ENCODE data around the gene ITPKA. TPM values are rescaled to one million over a fixed set of nuclear protein-coding genes. Genes with fewer than 3 reads are reported as not detected.
"Not testable (repeated sequence)": the region's sequence is repeated elsewhere in the genome, so short reads cannot be mapped to it uniquely, and the experiment has no call there.

Gene ITPKA
- 6.7 and 30.3 TPM in 2 replicates for total RNA-seq (2014; rRNA removed; shearing (Covaris generic); ENCODE audit: low replicate concordance)

- DNase-seq (ENCODE audit: low read depth) = peak; percentile 82
- in situ Hi-C loops (cut with HindIII; ENCODE audit: low pct_unique_long_range_greater_than_20kb, low sequenced_read_pairs) = no loop called here
These were observed at the start of gene ITPKA for GRCh38 chr15:41493205-41493901. TSS of gene ITPKA (plus strand) at chr15:41493874. CDS start at chr15:41493928, 54 bp downstream.

GRCh38 chr15:41445399-41445798, 48.3 kb upstream of the ITPKA start:
- in situ Hi-C loops (cut with HindIII; ENCODE audit: low pct_unique_long_range_greater_than_20kb, low sequenced_read_pairs) = no loop called here

GRCh38 chr15:41462084-41462795, 31.4 kb upstream of the ITPKA start:
- no peak for DNase-seq (ENCODE audit: low read depth)
- in situ Hi-C loops (cut with HindIII; ENCODE audit: low pct_unique_long_range_greater_than_20kb, low sequenced_read_pairs) = no loop called here

More at GRCh38 chr15:41445399-41445798, 48.3 kb upstream of the ITPKA start:
- DNase-seq (ENCODE audit: low read depth) = no peak

GRCh38 chr15:41464889-41465580, 28.6 kb upstream of the ITPKA start:
- DNase-seq (ENCODE audit: low read depth) = no peak
- in situ Hi-C loops (cut with HindIII; ENCODE audit: low pct_unique_long_range_greater_than_20kb, low sequenced_read_pairs) = no loop called here

- in situ Hi-C loops (cut with HindIII; ENCODE audit: low pct_unique_long_range_greater_than_20kb, low sequenced_read_pairs) = no loop called here
These were observed 27.8 kb upstream of the ITPKA start for GRCh38 chr15:41465822-41466421.

GRCh38 chr15:41466711-41467110, 27.0 kb upstream of the ITPKA start:
- in situ Hi-C loops (cut with HindIII; ENCODE audit: low pct_unique_long_range_greater_than_20kb, low sequenced_read_pairs) = no loop called here

More at GRCh38 chr15:41465822-41466421, 27.8 kb upstream of the ITPKA start:
- DNase-seq (ENCODE audit: low read depth) = peak; percentile 41

GRCh38 chr15:41469644-41470043, 24.0 kb upstream of the ITPKA start:
- in situ Hi-C loops (cut with HindIII; ENCODE audit: low pct_unique_long_range_greater_than_20kb, low sequenced_read_pairs); DNase-seq (ENCODE audit: low read depth): not testable (repeated sequence)

More at GRCh38 chr15:41466711-41467110, 27.0 kb upstream of the ITPKA start:
- no peak for DNase-seq (ENCODE audit: low read depth)

GRCh38 chr15:41473418-41473817, 20.3 kb upstream of the ITPKA start:
- DNase-seq (ENCODE audit: low read depth) = no peak
- in situ Hi-C loops (cut with HindIII; ENCODE audit: low pct_unique_long_range_greater_than_20kb, low sequenced_read_pairs) = no loop called here

GRCh38 chr15:41474436-41474835, 19.2 kb upstream of the ITPKA start:
- in situ Hi-C loops (cut with HindIII; ENCODE audit: low pct_unique_long_range_greater_than_20kb, low sequenced_read_pairs) = no loop called here
- DNase-seq (ENCODE audit: low read depth) = no peak

- in situ Hi-C loops (cut with HindIII; ENCODE audit: low pct_unique_long_range_greater_than_20kb, low sequenced_read_pairs) = no loop called here
- no peak for DNase-seq (ENCODE audit: low read depth)
These were observed 18.7 kb upstream of the ITPKA start for GRCh38 chr15:41474941-41475340.

GRCh38 chr15:41476416-41477048, 17.1 kb upstream of the ITPKA start:
- in situ Hi-C loops (cut with HindIII; ENCODE audit: low pct_unique_long_range_greater_than_20kb, low sequenced_read_pairs) = no loop called here
- no peak for DNase-seq (ENCODE audit: low read depth)

- DNase-seq (ENCODE audit: low read depth) = no peak
- in situ Hi-C loops (cut with HindIII; ENCODE audit: low pct_unique_long_range_greater_than_20kb, low sequenced_read_pairs) = no loop called here
These were observed 13.1 kb upstream of the ITPKA start for GRCh38 chr15:41480396-41481140.

- in situ Hi-C loops (cut with HindIII; ENCODE audit: low pct_unique_long_range_greater_than_20kb, low sequenced_read_pairs) = no loop called here
- DNase-seq (ENCODE audit: low read depth) = no peak
These were observed 11.4 kb upstream of the ITPKA start for GRCh38 chr15:41482110-41482877.

GRCh38 chr15:41483115-41483514, 10.6 kb upstream of the ITPKA start:
- in situ Hi-C loops (cut with HindIII; ENCODE audit: low pct_unique_long_range_greater_than_20kb, low sequenced_read_pairs) = no loop called here
- DNase-seq (ENCODE audit: low read depth) = no peak

- DNase-seq (ENCODE audit: low read depth) = no peak
- in situ Hi-C loops (cut with HindIII; ENCODE audit: low pct_unique_long_range_greater_than_20kb, low sequenced_read_pairs) = no loop called here
These were observed 10.2 kb upstream of the ITPKA start for GRCh38 chr15:41483519-41483918.

GRCh38 chr15:41484937-41485625, 8.6 kb upstream of the ITPKA start:
- in situ Hi-C loops (cut with HindIII; ENCODE audit: low pct_unique_long_range_greater_than_20kb, low sequenced_read_pairs) = no loop called here

More at GRCh38 chr15:41484937-41485625, 8.6 kb upstream of the ITPKA start:
- no peak for DNase-seq (ENCODE audit: low read depth)
